Measurements from ENCODE around the gene ZNRD2.

ZNRD2 gene

DNA sequence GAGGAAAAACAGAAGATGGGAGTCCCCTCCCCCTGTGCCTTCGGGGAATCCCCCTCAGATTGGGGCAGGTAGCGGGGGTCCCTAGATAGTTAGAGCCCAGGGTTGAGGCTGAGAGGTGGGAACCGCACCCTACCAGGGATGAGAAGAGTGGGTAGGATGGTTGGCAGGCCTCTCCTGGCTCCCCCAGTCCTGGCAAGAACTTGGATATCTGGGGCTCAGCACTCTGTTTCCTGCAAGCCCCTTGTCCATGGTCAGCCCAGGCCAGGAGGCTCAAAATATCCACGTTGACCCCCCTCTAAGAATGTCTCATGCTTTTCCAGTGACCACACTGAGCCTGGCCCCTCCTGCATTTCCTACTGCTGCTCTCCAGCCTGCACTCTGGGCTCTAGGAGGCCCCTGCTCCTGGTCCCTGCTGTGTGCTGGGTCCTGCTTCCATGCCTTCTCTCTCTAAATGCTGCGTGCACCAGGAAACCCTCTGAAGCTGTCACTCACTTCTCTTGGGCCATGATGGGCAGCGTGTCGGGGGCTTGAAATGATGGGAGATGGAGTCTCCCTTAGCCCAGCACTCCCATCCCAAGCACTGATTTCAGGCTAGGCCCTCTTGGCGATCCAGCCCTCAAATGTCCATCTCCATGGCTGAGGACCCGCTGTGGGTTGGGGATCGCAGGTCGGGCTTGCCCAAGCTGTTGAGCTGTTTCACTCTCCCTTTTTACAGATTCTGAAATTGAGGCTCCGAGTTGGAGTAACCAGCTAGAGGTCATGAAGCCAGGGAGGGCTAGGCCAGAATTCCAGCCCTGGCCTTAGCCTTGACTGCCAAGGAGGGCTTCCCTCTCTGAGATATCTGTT is 41.7 kb downstream of the ZNRD2 start:
- no peak for DNase-seq

DNA sequence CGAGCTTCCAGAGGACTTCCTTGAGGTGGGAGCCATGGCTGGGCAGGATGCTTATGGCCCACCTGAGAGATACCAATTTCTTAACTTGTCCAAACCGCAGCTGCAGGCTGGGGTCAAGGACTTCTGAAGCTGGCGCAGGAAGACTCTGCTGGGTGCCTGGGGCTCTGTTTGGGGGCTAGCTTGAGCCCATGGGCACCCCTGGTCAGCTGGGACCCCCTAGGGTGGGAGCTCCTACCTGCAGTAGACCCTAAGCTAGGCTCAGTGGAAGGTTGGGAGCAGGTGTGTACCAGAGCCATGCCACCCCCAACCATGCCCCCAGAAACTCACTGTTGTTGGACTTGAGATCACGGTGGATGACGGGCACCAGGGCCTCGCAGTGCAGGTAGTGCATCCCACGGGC is 42.4 kb downstream of the ZNRD2 start:
- DNase-seq = no peak

DNA sequence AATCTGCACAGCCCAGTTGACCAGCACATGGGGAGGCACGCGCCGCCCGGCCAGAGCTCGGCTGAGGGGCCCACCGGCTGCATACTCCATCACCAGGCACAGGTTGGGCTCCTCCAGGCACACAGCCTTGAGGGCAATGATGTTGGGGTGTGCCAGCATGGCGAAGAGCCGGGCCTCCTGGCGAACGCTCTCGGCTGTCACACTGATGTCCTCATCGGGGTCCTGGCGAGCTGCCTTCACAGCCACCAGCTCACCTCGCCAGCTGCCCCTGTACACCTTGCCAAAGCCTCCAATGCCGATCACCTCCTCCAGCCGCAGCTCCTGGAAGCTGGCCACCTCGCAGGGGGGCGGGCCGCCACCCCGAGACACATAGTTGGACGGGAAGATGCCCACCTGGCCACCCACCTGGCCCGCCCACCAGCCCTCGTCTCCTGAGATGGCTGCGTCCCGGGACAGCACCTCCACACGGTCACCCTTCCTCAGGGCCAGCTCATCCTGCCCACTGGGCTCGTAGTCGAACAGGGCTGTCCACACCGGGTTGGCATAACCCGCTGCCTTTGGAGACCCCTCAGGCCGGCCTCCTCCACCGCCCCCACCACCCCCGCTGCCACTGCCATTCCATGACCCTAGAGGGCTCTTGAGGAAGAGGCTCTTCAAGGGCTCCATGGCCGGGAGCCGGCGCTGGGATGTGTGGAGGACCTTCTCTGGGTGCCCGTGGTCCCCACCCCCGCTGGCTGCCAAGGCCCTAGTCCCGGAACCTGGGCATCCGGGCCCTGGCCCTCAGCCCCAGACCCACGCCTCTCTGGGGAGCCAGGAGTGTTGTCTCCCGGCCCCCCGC is 43.0 kb downstream of the ZNRD2 start:
- no peak for DNase-seq

DNA sequence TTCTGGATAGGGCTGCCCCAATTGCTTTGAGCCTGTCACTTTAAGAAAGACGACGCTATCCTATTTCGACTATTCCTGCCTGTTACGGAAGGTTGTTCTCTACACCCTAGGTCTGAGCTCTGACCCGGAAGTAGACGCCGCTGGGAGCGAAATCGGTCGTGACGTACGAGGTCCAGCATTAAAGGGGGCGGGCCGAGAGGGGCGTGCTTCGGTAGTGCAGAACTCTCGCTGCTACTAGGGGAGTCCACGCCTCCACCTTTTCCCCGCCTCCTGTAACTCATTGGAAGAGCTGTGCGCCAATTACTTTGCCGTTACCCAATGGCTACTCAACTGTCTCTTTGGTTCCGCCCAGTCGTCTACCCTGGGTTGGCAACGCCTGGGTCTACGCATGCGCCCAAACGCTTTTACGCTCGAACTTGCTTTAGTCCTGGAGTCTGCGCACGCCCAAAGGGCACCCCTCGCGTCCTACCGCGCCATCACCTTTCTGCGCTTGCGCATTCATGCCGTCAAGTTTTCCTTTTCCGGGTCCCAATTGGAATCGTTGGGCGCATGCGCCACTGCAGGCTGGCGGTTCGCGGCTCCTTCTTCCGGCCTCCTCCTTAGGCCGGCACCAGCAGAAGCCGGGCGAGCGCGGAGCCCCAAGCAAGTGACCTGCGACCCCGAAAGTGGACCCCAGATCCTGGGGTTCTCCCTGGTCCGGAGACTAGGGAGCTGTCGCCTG is 45.1 kb downstream of the ZNRD2 start, which contains the start of gene PCNX3:
Gene PCNX3 (plus strand): TSS at position 548 of the 721 bp plus-strand sequence. CDS start 536 bp downstream, outside the sequence.
- peak; percentile 100 for DNase-seq

- no peak for DNase-seq
Measured at GRCh38 chr11:65615950-65616574, 45.8 kb downstream of the ZNRD2 start.

DNA sequence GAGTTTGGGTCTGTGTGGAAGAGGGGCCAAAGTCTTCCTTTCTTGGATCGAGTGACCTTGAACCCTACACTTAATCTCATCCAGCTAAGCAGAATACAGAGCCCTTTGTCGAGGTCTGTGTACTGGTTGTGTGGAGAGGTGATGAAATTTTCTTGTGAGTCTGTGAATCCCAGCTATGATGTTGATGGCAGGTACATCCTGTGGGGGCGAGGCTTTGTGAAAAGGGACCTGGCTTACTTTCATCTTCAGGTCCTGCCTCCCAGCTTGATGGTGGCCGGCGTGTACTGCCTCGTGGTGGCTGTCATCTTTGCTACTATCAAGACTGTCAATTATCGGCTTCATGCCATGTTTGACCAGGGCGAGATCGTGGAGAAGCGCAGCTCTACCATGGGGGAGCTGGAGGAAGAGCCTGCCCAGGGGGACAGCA is 46.3 kb downstream of the ZNRD2 start:
- DNase-seq = no peak

GRCh38 chr11:65617136-65617850 is 47.0 kb downstream of the ZNRD2 start:
- DNase-seq = no peak

- DNase-seq = no peak
Measured at GRCh38 chr11:65617990-65618751, 47.9 kb downstream of the ZNRD2 start.

DNA sequence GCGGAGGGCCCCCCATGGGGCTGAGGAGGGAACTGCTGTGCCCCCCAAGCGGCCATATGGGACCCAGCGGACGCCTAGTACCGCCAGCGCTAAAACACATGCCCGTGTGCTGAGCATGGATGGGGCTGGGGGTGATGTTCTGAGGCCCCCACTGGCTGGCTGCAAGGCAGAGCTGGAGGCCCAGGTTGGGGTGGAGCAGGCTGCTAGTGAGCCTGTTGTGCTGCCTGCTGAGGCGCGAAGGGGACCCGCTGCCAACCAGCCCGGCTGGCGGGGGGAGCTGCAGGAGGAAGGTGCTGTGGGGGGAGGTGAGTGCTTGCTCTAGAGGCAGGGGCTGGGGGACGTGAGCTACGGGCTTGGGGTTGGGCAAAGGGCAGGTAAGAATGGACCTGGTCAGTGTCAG is 48.5 kb downstream of the ZNRD2 start:
- DNase-seq = no peak

DNA sequence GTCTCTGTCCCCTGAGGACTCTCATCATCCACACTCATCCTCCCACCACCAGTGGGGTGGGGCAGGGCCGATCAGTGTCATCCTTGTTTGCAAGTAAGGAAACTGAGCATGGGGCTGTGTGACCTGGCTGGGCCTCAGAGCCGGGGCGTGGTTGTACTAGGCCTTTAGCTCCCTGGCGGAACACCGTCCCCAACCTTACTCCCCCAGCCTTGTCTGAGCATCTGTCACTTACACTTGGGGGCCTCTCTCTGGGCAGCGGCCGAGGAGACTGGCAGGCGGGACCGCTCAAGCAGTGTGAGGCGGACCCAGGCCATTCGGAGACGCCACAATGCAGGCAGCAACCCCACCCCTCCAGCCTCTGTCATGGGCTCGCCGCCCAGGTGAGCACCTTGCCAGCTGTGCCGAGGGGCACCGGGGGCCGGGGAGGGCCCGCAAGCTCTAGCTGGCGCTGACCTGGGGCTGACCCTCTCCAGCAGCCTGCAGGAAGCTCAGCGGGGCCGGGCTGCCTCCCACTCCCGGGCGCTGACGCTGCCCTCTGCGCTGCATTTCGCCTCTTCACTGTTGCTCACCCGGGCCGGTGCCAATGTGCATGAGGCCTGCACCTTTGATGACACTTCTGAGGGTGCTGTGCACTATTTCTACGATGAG is 49.1 kb downstream of the ZNRD2 start:
- no peak for DNase-seq

- no peak for DNase-seq
Measured at GRCh38 chr11:65620666-65621065, 50.4 kb downstream of the ZNRD2 start.

- no peak for DNase-seq
Measured at GRCh38 chr11:65621460-65621859, 51.2 kb downstream of the ZNRD2 start.

Measured in CD4-positive, alpha-beta T cell treated with Interleukin-12 subunit alpha and Interleukin-12 subunit beta, for 1 hour (primary cell).